IMR-90 (cell line): ENCODE measurements around the gene ZNF341. TPM values are rescaled to one million over a fixed set of nuclear protein-coding genes. Genes with fewer than 3 reads are reported as not detected.

Experiments
- ATAC-seq: fragments of 200-7000 bp; cut with Tn5 transposase; 2 replicates; pipeline ENCODE4 v1.9.1; 2020; ENCODE audit warnings: low read depth, mild to moderate bottlenecking, moderate library complexity
- BruUV-seq: library from RNA; stranded (reverse); fragments of 400-500 nt; replicated peaks from 2 replicates; lab custom pipeline; 2021; lab: Mats Ljungman, UMichigan
- CTCF ChIA-PET: fragments of 300-600 bp; formaldehyde crosslinking; extraction: SDS; loops from one replicate; lab custom pipeline; 2021; ENCODE audit warnings: antibody characterized with exemption; lab: Yijun Ruan, JAX
- POLR2A ChIA-PET: fragments of 300-600 bp; sonication (Branson Sonifier 250); formaldehyde crosslinking; loops from one replicate; lab custom pipeline; 2022; ENCODE audit warnings: antibody characterized with exemption; ENCODE audit not compliant: unreplicated experiment; lab: Charles Lee
- DNase-seq: peaks from one replicate; pipeline ENCODE4 v3.0.0; 2013
- H2AFZ ChIP-seq: replicated peaks from 2 replicates; pipeline ENCODE3; 2013; ENCODE audit warnings: low read length, mild to moderate bottlenecking; ENCODE audit not compliant: poor library complexity
- H2AK5ac ChIP-seq: 2 replicates; pipeline ENCODE4 v1.6.1; 2013; ENCODE audit warnings: low read depth, low read length, inconsistent platforms
- H2AK9ac ChIP-seq: replicated peaks from 2 replicates; pipeline ENCODE3; 2013; ENCODE audit warnings: mild to moderate bottlenecking, low read depth, low read length, moderate library complexity; ENCODE audit not compliant: poor library complexity
- H2BK120ac ChIP-seq: 2 replicates; pipeline ENCODE4 v1.6.1; 2013; ENCODE audit warnings: low read depth, low read length, inconsistent platforms
- H2BK15ac ChIP-seq: 3 replicates; pipeline ENCODE4 v1.6.1; 2013; ENCODE audit warnings: low read depth, low read length, inconsistent platforms
- H2BK20ac ChIP-seq: 2 replicates; pipeline ENCODE4 v1.6.1; 2013; ENCODE audit warnings: low read depth, mild to moderate bottlenecking, inconsistent platforms, low read length, moderate library complexity
- H2BK5ac ChIP-seq: 2 replicates; pipeline ENCODE4 v1.6.1; 2013; ENCODE audit warnings: mild to moderate bottlenecking, low read depth, low read length, inconsistent platforms; ENCODE audit not compliant: poor library complexity, severe bottlenecking
- H3K14ac ChIP-seq: replicated peaks from 2 replicates; pipeline ENCODE4 v1.6.1; 2013; ENCODE audit warnings: low read depth, low read length, inconsistent platforms
- H3K18ac ChIP-seq: 2 replicates; pipeline ENCODE4 v1.6.1; 2013; ENCODE audit warnings: low read depth, low read length, control low read depth
- H3K23ac ChIP-seq: 2 replicates; pipeline ENCODE4 v1.6.1; 2013; ENCODE audit warnings: low read depth, low read length, inconsistent platforms
- H3K27ac ChIP-seq: 2 replicates; pipeline ENCODE4 v1.5.1; 2013; ENCODE audit warnings: mild to moderate bottlenecking, control low read depth, low read length; ENCODE audit not compliant: insufficient read depth
- H3K27me3 ChIP-seq: 2 replicates; pipeline ENCODE4 v1.6.1; 2013; ENCODE audit warnings: low read length; ENCODE audit not compliant: control insufficient read depth, insufficient read depth
- H3K36me3 ChIP-seq: 2 replicates; pipeline ENCODE4 v1.6.1; 2013; ENCODE audit warnings: low read length, mixed read lengths; ENCODE audit not compliant: control insufficient read depth, insufficient read depth
- H3K4ac ChIP-seq: 2 replicates; pipeline ENCODE4 v1.6.1; 2013; ENCODE audit warnings: low read depth, low read length, inconsistent platforms
- H3K4me1 ChIP-seq: 2 replicates; pipeline ENCODE4 v1.6.1; 2013; ENCODE audit warnings: low read length, mixed read lengths; ENCODE audit not compliant: control insufficient read depth, insufficient read depth
- H3K4me2 ChIP-seq: 2 replicates; pipeline ENCODE4 v1.6.1; 2013; ENCODE audit warnings: low read depth, mild to moderate bottlenecking, control low read depth, low read length, moderate library complexity
- H3K4me3 ChIP-seq: 2 replicates; pipeline ENCODE4 v1.5.1; 2013; ENCODE audit warnings: low read depth, mild to moderate bottlenecking, control low read depth, low read length, moderate library complexity; ENCODE audit not compliant: insufficient read depth
- H3K56ac ChIP-seq: 2 replicates; pipeline ENCODE4 v1.6.1; 2013; ENCODE audit warnings: low read length, inconsistent platforms; ENCODE audit not compliant: insufficient read depth; ENCODE audit errors: extremely low read depth
- H3K79me1 ChIP-seq, 2 experiments: 2 replicates each; pipeline ENCODE4 v1.6.1; 2013; ENCODE audit warnings: low read length in 2 of 2, inconsistent platforms in 1 of 2, low read depth in 1 of 2
- H3K9ac ChIP-seq: 2 replicates; pipeline ENCODE4 v1.6.1; 2013; ENCODE audit warnings: low read depth, low read length, control low read depth
- H3K9me1 ChIP-seq: 2 replicates; pipeline ENCODE4 v1.6.1; 2013; ENCODE audit warnings: low read length, inconsistent platforms; ENCODE audit not compliant: insufficient read depth
- H3K9me3 ChIP-seq: 2 replicates; pipeline ENCODE4 v1.6.1; 2013; ENCODE audit warnings: low read length; ENCODE audit not compliant: control insufficient read depth, insufficient read depth
- H4K20me1 ChIP-seq: 2 replicates; pipeline ENCODE4 v1.6.1; 2013; ENCODE audit warnings: low read length, inconsistent platforms; ENCODE audit not compliant: insufficient read depth
- H4K5ac ChIP-seq: 2 replicates; pipeline ENCODE4 v1.6.1; 2013; ENCODE audit warnings: mild to moderate bottlenecking, low read depth, low read length, control low read depth
- H4K8ac ChIP-seq, 2 experiments: 2 replicates each; pipeline ENCODE4 v1.6.1; 2013; ENCODE audit warnings: low read depth in 2 of 2, low read length in 2 of 2, control low read depth in 1 of 2, inconsistent platforms in 1 of 2
- H4K91ac ChIP-seq: 2 replicates; pipeline ENCODE4 v1.6.1; 2013; ENCODE audit warnings: low read depth, low read length, inconsistent platforms; ENCODE audit not compliant: insufficient read depth
- BHLHE40 ChIP-seq: fragments of 150-350 bp; IDR thresholded peaks from 2 replicates; pipeline ENCODE4 v1.6.1; 2016; ENCODE audit warnings: mild to moderate bottlenecking, low read depth, low read length
- CEBPB ChIP-seq: IDR thresholded peaks from 2 replicates; pipeline ENCODE4 v1.6.1; 2012; ENCODE audit warnings: low read depth, low read length, improper control_type of control experiment
- CHD1 ChIP-seq: IDR thresholded peaks from 2 replicates; pipeline ENCODE4 v1.6.1; 2012; ENCODE audit warnings: low read depth, low read length, improper control_type of control experiment
- ELK1 ChIP-seq: fragments of 150-350 bp; IDR thresholded peaks from 2 replicates; pipeline ENCODE4 v1.6.1; 2016; ENCODE audit warnings: low read depth, mild to moderate bottlenecking, low read length, moderate library complexity, borderline replicate concordance
- FOS ChIP-seq: fragments of 150-350 bp; IDR thresholded peaks from 2 replicates; pipeline ENCODE4 v1.6.1; 2016; ENCODE audit warnings: low read depth, low read length
- MAFK ChIP-seq: IDR thresholded peaks from 2 replicates; pipeline ENCODE4 v1.6.1; 2012; ENCODE audit warnings: low read depth, low read length, improper control_type of control experiment
- MAZ ChIP-seq: IDR thresholded peaks from 2 replicates; pipeline ENCODE4 v1.6.1; 2012; ENCODE audit warnings: low read depth, mild to moderate bottlenecking, low read length, improper control_type of control experiment, moderate library complexity, borderline replicate concordance
- MXI1 ChIP-seq: IDR thresholded peaks from 2 replicates; pipeline ENCODE4 v1.6.1; 2012; ENCODE audit warnings: low read depth, mild to moderate bottlenecking, low read length, moderate library complexity, borderline replicate concordance
- NFE2L2 ChIP-seq: fragments of 150-350 bp; IDR thresholded peaks from 2 replicates; pipeline ENCODE4 v1.6.1; 2016; ENCODE audit warnings: low read depth, mild to moderate bottlenecking, low read length
- RAD21 ChIP-seq: IDR thresholded peaks from 2 replicates; pipeline ENCODE4 v1.6.1; 2012; ENCODE audit warnings: low read length, improper control_type of control experiment
- RCOR1 ChIP-seq: IDR thresholded peaks from 2 replicates; pipeline ENCODE4 v1.6.1; 2012; ENCODE audit warnings: mild to moderate bottlenecking, low read length, improper control_type of control experiment; ENCODE audit not compliant: insufficient replicate concordance
- RFX5 ChIP-seq: IDR thresholded peaks from 2 replicates; pipeline ENCODE4 v1.8.0; 2012; ENCODE audit warnings: low read depth, mild to moderate bottlenecking, low read length, moderate library complexity
- SMC3 ChIP-seq: fragments of 150-350 bp; IDR thresholded peaks from 2 replicates; pipeline ENCODE4 v1.6.1; 2016; ENCODE audit warnings: low read depth, mild to moderate bottlenecking, antibody characterized with exemption, low read length, moderate library complexity
- USF2 ChIP-seq: fragments of 150-350 bp; IDR thresholded peaks from 2 replicates; pipeline ENCODE4 v1.6.1; 2017; ENCODE audit warnings: mild to moderate bottlenecking, antibody characterized with exemption, low read length, low read depth
- WGBS, 2 experiments: methylation state at CpG; one replicate each; pipeline versions ENCODE4 v1.1.5 to v1.1.7; 2013; ENCODE audit warnings: missing lambda C conversion rate in 2 of 2; ENCODE audit not compliant: insufficient read length in 1 of 2; ENCODE audit errors: extremely low coverage in 2 of 2; 5-methylcytosine and 5-hydroxymethylcytosine counted together
- dilution Hi-C: fragments of 300-500 bp; cut with HindIII; formaldehyde crosslinking; loops from one replicate; pipeline ENCODE4 v1.14.3; 2018; ENCODE audit warnings: low sequenced_read_pairs; ENCODE audit not compliant: unreplicated experiment
- in situ Hi-C: fragments of 300-500 bp; cut with MboI; formaldehyde crosslinking; loops from 3 replicates; pipeline ENCODE4 v1.14.3; 2019; ENCODE audit warnings: low sequenced_read_pairs, inconsistent platforms, mixed read lengths
- intact Hi-C: fragments of 100-400 bp; cut with micrococcal nuclease; formaldehyde crosslinking; loops from 2 replicates; pipeline ENCODE4 v1.10.0; 2022
- polyA plus RNA-seq, 3 experiments: library from polyadenylated mRNA; depleted of rRNA; stranded (reverse); fragments of >200 nt; gene quantifications; 2 replicates each; pipeline ENCODE4 v1.2.3, GENCODE V29; 2012; ENCODE audit warnings: low replicate concordance in 1 of 3
- total RNA-seq: library from RNA; depleted of rRNA; stranded (reverse); fragments of >200 nt; gene quantifications from 2 replicates; pipeline ENCODE4 v1.2.3, GENCODE V29; 2012
- TF ChIP-seq, protein P1 (sequence below): conservative IDR thresholded peaks from 2 replicates; pipeline ENCODE4 v1.5.1; 2012; ENCODE audit warnings: mild to moderate bottlenecking, low read depth, low read length, improper control_type of control experiment

ZNF341 gene
- total and polyA plus RNA-seq, 2 of the 4 experiments (the other 2 are of a cell fraction): 1.1 to 3.4 TPM

GRCh38 chr20:33686984-33687366 lies 44.8 kb upstream of the ZNF341 start:
- Histone ChIP-seq H3K18ac (no peak overlapping the region), H2BK5ac (no peak overlapping the region), H4K20me1 (peaks cover 6% of the 10 kb centered on the region; the same call in 1 of the 2 replicates), H3K27me3 (no peaks in the 10 kb centered on the region), H4K5ac (peak overlapping the region; percentile 92), H2AK9ac (peak overlapping the region; percentile 28), H4K8ac (peak overlapping the region; percentile 93 to 96), H3K4me2 (peak overlapping the region; percentile 95; the same call in 1 of the 2 replicates), H4K91ac (no peak overlapping the region), H3K23ac (no peak overlapping the region), H3K56ac (no peak overlapping the region), H3K4me1 (peaks cover 9% of the 10 kb centered on the region), H3K27ac (no peak overlapping the region), H3K4ac (peak overlapping the region; percentile 61), H2BK20ac (no peak overlapping the region), H2BK15ac (no peak overlapping the region), H3K14ac (peak overlapping the region; percentile 11; the same call in 1 of the 2 replicates), H3K9me3 (no peaks in the 10 kb centered on the region), H2AFZ (peak overlapping the region; percentile 93), H2AK5ac (peak overlapping the region; percentile 6), H3K4me3 (no peak overlapping the region), H3K79me1 (peaks cover 7 to 27% of the 10 kb centered on the region in 2 experiments; a peak in 2 of 4 replicates), H2BK120ac (no peak overlapping the region), H3K36me3 (no peaks in the 10 kb centered on the region), H3K9ac (no peak overlapping the region), H3K9me1 (0 out of 2 replicates have a peak, but pooled peaks cover 13% of the 10 kb centered on the region)
- POLR2A ChIA-PET: no interaction called here
- dilution Hi-C loops (no loop called here), intact Hi-C loops (no loop called here), in situ Hi-C loops (no loop called here)
- DNase-seq (no peak), ATAC-seq (no peak)
- CTCF ChIA-PET: no interaction called here
- no peak for TF ChIP-seq NFE2L2
- TF ChIP-seq SMC3: no peak
- TF ChIP-seq FOS: no peak
- no peak for TF ChIP-seq MAZ
- no peak for TF ChIP-seq ELK1
- TF ChIP-seq RCOR1: no peak
- no peak for TF ChIP-seq RFX5
- TF ChIP-seq USF2: no peak
- TF ChIP-seq CHD1: no peak
- TF ChIP-seq BHLHE40: no peak
- TF ChIP-seq CEBPB: no peak
- TF ChIP-seq MAFK: no peak
- no peak for TF ChIP-seq MXI1
- TF ChIP-seq, protein P1, sequence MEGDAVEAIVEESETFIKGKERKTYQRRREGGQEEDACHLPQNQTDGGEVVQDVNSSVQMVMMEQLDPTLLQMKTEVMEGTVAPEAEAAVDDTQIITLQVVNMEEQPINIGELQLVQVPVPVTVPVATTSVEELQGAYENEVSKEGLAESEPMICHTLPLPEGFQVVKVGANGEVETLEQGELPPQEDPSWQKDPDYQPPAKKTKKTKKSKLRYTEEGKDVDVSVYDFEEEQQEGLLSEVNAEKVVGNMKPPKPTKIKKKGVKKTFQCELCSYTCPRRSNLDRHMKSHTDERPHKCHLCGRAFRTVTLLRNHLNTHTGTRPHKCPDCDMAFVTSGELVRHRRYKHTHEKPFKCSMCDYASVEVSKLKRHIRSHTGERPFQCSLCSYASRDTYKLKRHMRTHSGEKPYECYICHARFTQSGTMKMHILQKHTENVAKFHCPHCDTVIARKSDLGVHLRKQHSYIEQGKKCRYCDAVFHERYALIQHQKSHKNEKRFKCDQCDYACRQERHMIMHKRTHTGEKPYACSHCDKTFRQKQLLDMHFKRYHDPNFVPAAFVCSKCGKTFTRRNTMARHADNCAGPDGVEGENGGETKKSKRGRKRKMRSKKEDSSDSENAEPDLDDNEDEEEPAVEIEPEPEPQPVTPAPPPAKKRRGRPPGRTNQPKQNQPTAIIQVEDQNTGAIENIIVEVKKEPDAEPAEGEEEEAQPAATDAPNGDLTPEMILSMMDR: no peak
- no peak for TF ChIP-seq RAD21
- BruUV-seq: no TSS peak
- 87% methylated on average over 9 of the region's 14 CpGs; no CpG with 5 or more reads in 1 of the 2 experiments for WGBS, 2 experiments
